Inferior parietal cortex (tissue), 1 donor: ENCODE measurements around the gene UVRAG.
"Not testable (repeated sequence)": the region's sequence is repeated elsewhere in the genome, so short reads cannot be mapped to it uniquely, and the experiment has no call there.

Experiments used
- DNase-seq: peaks from one replicate; pipeline ENCODE4 v3.0.0-alpha.2; 2016; ENCODE audit errors: extremely low spot score

Gene UVRAG

GRCh38 chr11:75874684-75875341, 59.8 kb downstream of the UVRAG start:
- DNase-seq, result no peak

- DNase-seq, result not testable (repeated sequence)
Observed at GRCh38 chr11:75877327-75877726, 62.3 kb downstream of the UVRAG start.

DNA sequence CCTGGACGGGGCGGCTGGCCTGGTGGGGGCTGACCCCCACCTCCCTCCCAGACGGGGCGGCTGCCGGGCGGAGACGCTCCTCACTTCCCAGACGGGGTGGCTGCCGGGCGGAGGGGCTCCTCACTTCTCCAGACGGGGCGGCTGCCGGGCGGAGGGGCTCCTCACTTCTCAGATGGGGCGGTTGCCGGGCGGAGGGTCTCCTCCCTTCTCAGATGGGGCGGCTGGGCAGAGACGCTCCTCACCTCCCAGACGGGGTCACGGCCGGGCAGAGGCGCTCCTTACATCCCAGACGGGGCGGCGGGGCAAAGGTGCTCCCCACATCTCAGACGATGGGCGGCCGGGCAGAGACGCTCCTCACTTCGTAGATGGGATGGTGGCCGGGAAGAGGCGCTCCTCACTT, 62.9 kb downstream of the UVRAG start:
- not testable (repeated sequence) for DNase-seq

DNA sequence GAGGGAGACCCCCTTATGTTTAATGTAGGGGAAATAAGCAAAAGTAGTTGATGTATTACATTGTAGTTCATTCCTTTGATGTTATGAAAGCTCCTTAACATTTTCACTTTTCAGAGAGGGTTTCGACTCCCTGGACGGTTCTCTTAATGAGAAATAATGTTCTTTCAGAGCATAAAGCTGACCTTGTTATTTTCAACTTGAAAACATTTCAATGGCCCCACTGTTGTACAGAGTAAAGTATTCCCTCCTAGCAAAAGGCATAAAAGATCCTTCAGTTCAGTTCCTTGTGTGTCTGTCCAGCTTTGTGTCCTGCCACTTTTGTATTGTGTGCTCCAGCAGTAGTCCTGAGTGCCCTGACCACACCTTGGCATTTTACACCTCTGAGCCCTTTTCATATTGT, 63.9 kb downstream of the UVRAG start:
- no peak for DNase-seq

DNA sequence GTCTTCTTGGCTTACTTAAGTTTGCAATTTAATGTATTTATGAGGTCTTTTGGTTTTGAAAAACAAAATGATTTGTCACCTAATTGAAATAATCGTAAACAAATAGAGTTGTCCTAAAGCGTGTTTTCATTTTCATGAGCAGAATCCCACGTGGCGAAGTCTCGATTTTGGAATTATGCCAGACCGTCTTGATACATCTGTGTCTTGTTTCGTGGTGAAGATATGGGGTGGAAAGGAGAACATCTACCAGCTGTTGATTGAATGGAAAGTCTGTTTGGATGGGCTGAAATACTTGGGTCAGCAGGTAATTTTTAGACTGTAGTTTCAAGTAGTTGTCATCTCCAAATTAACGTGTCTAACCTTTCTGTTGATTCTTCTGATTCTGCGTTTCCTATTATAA, 64.7 kb downstream of the UVRAG start:
- DNase-seq, result no peak

DNA sequence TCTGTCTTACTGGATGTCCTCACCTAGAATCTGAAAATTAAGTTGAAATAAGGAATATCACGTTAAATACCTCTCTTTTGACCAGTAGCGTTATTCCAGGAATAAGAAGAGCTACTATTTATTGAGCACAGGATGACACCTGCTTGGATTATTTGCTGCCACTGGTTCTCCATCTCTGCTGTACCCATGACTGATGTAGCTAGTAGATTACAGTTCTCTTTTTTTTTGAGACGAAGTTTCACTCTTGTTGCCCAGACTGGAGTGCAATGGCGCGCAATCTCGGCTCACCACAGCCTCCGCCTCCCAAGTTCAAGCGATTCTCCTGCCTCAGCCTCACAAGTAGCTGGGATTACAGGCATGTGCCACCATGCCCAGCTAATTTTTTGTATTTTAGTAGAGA, 65.3 kb downstream of the UVRAG start:
- not testable (repeated sequence) for DNase-seq

- no peak for DNase-seq
Observed at GRCh38 chr11:75884321-75884720, 69.3 kb downstream of the UVRAG start.

DNA sequence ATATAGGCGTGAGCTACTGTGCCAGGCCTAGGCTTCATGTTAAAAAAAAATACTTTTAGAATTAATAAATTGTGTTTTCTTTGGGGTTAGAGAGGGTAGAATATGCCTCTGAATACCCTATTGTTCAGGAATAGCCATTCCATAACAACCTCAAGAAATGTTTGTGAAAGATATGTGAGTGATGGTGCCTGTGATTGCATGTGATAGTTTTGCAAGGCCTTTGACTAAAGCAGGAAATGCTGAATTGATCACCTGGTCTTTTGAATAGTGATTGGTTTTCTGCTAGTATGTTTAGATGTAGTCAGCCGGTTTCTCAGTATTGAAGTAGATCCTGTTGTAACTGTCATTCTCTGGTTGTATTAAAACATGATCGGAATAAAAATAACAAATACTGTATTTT, 73.4 kb downstream of the UVRAG start:
- DNase-seq, result no peak

GRCh38 chr11:75891947-75892739, 77.1 kb downstream of the UVRAG start:
- DNase-seq, result no peak

GRCh38 chr11:75893251-75893650, 78.2 kb downstream of the UVRAG start:
- DNase-seq, result no peak

DNA sequence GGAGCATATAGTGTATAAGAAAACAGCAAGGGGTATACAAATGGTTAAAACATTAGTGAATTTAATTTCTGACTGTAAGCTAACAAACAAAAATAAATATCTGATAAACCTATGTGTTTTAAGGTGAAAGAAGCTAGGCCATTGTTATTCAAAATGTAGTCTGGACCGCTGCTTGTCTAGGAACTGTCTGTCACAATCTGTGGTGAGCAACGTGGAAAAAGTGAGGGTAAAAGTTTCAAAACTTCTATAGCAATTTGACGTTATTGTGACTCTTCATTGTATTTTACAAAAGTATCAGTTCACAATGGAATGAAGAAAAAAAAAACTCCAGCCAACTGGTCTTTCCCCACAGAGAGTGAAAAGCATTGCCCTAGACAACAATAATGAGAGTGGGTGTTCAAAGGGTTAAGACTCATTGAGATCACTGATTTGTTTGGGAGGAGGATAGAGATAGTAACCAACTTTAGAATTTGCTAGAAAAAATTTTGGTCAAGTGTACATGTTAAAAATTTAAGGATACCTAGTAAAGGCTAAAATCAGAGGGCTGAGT, 79.1 kb downstream of the UVRAG start:
- no peak for DNase-seq

DNA sequence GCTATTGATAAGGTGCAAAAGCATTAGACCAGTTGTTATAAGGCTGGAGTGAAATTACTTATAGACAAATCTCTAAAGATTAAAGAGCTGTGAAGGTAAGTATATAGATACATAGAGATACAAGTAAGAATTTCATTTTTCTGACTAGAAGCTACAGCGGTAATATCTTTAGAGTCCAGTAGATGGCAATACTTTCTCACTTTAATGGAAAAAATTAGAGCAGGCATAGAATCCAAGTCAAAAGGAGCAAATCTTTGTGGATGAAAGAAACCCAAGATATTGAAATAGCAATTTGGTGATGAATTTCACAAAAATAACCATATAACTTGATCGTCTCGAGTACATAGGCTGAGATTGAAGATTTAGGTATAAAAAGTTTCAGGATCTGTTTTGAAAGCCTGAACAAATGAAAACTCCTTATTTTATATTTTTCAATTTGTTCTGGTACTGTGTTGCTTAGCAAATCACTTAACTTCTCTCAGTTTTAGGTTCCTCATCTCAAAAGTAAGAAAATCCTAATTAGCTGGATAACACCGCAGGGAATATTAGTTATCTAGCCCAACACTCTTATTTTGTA, 81.9 kb downstream of the UVRAG start:
- peak; percentile 84 for DNase-seq

DNA sequence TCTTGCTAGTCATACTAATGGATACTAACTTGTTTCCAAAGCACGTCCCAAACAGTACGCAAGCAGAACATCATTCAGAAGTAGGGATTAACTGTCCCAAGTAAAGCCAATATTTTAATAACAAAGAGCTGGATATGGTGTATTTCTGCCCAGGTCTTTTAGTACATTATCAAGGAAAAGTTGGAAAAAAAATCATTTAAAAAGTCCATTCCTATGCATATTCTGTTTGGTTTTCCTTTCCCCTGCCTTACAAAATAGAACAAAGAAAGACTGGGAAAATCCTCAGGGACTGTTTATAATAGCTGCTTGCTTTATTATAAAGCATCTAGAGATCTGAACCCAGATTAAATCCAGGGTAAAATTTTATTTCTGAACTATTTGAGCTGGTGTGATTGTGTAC, 83.9 kb downstream of the UVRAG start:
- no peak for DNase-seq

GRCh38 chr11:75899806-75900205, 84.8 kb downstream of the UVRAG start:
- no peak for DNase-seq

DNA sequence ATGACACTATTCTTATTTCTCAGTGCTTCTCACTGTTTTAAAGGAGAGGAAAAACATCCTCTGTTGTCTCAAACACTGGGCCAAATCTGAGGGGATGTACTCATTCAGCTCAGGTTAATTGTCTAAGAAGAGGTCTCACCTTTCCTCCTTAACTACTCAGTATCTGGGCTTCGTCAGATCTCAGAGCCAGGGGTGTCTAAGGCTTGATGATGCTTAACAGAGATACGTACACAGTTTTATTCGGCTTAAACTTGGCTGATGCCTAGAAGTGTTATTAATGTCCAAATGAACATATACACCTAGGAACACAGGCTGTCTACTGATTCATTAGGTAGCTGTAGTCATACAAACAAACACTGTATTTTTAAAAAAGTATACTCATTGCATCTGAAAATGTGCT, 85.8 kb downstream of the UVRAG start:
- no peak for DNase-seq

GRCh38 chr11:75902631-75903030, 87.6 kb downstream of the UVRAG start:
- DNase-seq, result no peak

- no peak for DNase-seq
Observed at GRCh38 chr11:75903276-75903675, 88.3 kb downstream of the UVRAG start.

DNA sequence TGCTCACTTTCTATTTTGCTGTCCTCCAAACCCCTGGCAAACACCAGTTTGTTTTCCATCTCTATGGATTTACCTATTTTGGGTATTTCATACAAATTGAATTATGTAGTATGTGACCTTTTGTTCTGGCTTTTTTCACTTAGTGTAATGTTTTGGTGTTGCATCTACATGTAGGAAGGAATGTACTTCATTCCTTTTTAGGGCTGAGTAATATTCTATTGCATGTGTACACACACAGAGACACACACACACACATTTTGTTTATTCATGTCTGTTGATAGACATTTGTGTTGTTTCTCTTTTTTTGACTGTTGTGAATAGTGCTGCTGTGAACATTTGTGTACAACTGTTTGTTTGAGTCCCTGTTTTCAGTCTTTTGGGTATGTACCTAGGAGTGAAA, 90.4 kb downstream of the UVRAG start:
- DNase-seq, result no peak

GRCh38 chr11:75907906-75908527, 93.0 kb downstream of the UVRAG start:
- DNase-seq, result no peak

DNA sequence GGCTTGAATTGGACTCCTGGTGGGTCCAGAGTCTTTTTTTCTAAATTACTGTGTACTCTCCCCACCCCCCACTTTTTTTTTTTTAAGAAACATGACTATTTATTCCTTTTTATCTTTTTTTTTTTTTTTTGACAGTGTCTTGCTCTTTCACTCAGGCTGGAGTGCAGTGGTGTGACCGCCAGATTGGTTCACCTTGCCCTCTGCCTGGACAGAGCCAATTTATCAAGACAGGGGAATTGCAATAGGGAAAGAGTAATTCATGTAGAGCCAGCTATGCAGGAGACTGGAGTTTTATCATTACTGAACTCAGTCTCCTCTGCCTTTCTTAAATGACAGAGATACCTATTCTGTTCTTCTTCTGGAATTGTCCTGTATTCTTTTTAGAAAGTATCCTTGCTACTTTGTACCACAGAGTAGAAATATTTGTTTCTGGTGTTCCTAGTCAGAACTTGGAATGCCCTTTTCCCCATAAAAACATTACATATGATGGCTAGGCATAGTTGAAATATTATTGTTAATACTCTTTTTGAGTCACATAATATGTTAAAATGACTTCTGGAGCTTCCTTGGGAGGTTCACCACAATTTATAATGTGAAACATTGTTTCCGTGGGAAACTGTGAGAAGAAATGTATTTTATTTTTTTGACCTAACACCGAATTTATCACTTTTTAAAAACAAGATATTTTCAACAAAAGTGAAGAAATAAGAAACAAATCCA, 95.6 kb downstream of the UVRAG start:
- DNase-seq, result no peak

DNA sequence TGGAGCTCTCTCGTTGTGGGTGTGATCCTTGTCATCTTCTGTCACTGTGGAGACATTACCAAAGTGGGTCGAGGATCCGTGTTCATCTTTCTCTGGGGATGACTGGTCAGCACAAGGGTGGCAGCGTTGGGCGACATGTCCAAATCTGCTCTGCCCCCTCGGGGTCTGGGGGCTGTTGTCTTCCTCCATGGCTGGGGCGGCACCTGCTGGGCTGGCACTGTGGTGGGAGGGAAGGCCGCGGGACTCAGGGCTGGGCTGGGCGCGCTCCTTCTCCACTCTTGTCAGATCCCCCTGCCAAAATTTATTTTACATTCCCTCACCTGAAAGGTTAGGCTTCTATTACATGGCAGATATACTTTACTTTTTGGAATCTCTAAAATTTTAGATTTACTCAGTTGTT, 96.4 kb downstream of the UVRAG start:
- no peak for DNase-seq

DNA sequence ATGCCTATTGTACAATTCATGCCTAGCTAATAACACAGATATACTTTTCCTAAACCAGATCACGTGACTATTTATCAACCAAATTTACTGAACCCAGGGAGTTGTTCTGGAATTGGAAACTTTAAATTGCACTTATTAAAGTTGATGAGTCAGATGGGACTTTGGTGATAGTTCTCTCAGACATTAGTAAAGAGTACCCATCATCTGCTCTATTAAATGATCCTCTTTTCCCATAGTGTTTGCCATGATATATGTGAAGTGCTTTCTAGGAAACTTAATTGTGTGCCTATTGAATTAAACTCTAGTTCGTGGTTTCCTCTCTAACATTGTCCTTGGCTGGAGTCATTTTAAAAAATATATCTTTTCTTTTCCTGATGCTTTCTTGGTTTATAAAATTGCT, 99.0 kb downstream of the UVRAG start:
- no peak for DNase-seq
